Upper lobe of left lung (tissue), 4 donors: ENCODE measurements around the gene AEBP2.

Experiments used
- POLR2A ChIP-seq, 4 donors: fragments of 450-650 bp; IDR thresholded peaks; one replicate each; pipeline ENCODE4 v1.5.1; 2016 to 2017; ENCODE audit warnings: antibody characterized with exemption in 4 of 4, mild to moderate bottlenecking in 2 of 4
- POLR2AphosphoS5 ChIP-seq, 2 donors: sonication (generic); formaldehyde crosslinking; IDR thresholded peaks; one replicate each; pipeline ENCODE4 v1.5.1; 2017; ENCODE audit warnings: antibody characterized with exemption in 2 of 2
- TF ChIP-seq, protein P1 (sequence below), 6 experiments: fragments of 450-650 bp in 4 of 6; fragments of 200-600 bp in 2 of 6; sonication (generic) in 2 of 6; IDR thresholded peaks; one replicate each; pipeline ENCODE4 v1.5.1; 2016 to 2019; ENCODE audit warnings: antibody characterized with exemption in 6 of 6

DNA sequence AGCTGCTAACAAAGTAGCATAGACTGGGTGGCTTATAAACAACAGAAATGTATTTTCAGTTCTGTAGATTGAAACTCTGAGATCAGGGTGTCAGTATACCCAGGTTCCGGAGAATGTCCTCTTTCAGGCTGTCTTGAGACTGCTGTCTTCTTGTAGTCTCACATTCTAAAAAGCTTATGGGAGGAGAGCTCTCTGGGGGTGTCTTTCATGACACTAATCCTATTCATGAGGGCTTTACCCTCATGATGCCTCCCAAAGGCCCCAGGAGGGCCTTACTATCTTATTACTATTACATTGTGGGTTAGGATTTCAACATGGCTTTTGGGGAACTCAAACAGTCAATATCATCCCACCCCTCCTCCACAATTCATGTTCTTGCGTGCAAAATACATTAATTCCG, 94.3 kb downstream of the AEBP2 start:
- TF ChIP-seq, protein P1, sequence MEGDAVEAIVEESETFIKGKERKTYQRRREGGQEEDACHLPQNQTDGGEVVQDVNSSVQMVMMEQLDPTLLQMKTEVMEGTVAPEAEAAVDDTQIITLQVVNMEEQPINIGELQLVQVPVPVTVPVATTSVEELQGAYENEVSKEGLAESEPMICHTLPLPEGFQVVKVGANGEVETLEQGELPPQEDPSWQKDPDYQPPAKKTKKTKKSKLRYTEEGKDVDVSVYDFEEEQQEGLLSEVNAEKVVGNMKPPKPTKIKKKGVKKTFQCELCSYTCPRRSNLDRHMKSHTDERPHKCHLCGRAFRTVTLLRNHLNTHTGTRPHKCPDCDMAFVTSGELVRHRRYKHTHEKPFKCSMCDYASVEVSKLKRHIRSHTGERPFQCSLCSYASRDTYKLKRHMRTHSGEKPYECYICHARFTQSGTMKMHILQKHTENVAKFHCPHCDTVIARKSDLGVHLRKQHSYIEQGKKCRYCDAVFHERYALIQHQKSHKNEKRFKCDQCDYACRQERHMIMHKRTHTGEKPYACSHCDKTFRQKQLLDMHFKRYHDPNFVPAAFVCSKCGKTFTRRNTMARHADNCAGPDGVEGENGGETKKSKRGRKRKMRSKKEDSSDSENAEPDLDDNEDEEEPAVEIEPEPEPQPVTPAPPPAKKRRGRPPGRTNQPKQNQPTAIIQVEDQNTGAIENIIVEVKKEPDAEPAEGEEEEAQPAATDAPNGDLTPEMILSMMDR (IDR thresholded peaks at IDR 0.05) = no peak
- no peak for TF ChIP-seq POLR2AphosphoS5 (IDR thresholded peaks at IDR 0.05)
- TF ChIP-seq POLR2A (IDR thresholded peaks at IDR 0.05) = no peak
